CD4-positive, alpha-beta T cell treated with Interleukin-2 at 100 ng/mL for 4 hours (primary cell): Measurements from ENCODE around the gene KLHL28.

ENCODE experiments used
- DNase-seq: peaks from one replicate; pipeline ENCODE4 v3.0.0-alpha.2; 2020; ENCODE audit warnings: low spot score

KLHL28 gene

DNA sequence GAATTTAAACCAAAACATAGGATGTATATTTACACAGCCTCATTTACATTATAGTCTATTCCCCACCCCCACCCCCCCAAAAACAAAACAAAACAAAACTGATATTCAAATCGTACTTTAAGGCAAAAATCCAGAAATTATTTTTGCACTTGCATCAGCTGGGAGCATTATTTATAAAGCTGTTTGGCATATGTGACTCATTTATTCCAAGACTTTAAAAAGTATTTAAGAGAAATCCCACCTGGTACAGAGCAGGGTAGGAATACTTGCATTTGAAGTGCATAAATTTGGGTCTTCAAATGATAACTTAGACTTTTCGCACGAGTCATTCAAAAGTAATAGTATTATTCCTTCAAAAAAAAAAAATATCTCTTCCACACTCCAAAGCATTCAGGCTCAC lies 1.1 kb downstream of the KLHL28 start:
- no peak for DNase-seq

DNA sequence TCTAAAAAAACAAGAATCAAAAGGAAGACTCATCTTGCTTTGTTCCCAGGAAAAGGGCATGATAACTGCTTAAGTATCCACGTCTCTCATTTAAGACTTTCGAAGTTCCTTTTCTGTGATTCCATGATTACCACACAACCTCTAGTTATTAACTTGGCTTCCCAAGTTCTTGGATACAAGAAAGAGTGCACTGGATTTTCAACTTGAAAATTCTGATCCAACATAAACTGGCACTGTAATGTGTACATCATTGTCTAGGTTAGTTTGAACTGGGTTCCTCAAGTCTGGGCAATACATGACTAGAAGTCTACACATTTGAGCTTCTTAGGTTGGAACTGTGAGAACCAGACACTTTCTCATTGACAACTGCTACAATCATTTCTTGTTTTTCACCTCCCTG lies 1.6 kb downstream of the KLHL28 start:
- DNase-seq: no peak

DNA sequence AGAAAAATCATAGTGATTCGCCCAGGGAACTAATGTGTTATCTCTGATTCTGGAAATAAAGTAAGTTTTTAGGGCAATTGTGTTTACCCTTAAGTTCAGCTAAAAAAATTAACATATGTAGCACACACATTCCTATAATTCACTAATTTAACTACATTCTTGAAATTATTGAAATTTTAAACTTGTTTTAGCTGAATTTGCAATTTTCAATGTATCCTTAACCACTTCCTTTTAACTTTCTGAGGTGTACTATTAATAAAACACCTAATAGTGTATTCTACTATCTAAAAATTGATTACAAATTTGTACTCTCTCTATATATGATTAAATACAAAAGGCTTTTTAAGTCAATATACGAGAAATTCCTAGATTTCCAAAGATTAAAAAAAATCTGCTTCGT lies 2.2 kb downstream of the KLHL28 start:
- no peak for DNase-seq

DNA sequence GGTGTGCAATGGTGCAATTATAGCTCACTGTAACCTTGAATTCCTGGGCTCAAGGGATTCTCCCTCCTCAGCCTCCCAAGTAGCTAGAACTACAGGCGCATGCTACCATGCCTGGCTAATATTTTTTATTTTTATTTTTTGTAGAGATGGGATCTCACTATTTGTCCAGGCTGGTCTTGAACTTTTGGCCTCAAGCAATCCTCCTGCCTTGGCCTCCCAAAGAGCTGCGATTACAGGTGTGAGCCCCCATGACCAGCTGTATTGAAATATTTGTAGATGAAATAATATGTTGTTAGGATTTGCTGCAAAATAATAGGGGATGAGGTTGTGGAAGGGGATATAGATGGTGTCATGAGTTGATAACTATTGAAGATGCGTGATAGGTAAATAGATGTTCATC lies 4.9 kb downstream of the KLHL28 start:
- DNase-seq: no peak

DNA sequence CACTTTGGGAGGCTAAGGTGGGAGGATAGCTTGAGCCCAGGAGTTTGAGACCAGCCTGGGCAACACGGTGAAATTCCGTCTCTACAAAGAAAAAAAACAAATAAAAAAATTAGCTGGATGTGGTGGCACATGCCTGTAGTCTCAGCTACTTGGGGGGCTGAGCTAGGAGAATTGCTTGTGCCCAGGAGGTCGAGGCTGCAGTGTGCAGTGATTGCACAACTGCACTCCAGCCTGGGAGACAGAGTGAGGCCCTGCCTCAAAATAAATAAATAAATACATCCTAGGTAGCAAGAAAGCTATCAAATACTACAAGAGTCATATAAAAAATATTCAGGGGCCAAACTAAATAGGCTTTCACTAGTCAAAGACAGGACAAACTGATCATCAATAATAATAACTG lies 6.2 kb downstream of the KLHL28 start:
- DNase-seq: no peak

DNA sequence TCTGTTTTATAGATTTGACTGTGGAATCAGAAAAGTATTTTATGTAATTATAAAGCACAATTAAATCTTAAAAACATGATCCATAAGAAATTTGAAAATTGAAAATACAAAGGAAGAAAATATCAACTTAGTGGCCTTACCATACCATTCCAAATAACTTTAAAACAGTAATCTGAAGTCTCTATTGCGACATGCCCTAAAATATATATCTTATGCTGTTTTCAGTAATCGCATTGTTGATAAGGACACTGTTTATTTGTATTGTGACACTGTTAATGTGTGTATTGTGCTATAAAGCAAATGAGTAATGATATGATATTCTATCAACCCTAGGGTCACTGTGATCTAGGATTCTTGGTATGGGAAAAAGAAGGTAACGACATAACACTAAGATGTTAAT lies 7.0 kb downstream of the KLHL28 start:
- DNase-seq: no peak

DNA sequence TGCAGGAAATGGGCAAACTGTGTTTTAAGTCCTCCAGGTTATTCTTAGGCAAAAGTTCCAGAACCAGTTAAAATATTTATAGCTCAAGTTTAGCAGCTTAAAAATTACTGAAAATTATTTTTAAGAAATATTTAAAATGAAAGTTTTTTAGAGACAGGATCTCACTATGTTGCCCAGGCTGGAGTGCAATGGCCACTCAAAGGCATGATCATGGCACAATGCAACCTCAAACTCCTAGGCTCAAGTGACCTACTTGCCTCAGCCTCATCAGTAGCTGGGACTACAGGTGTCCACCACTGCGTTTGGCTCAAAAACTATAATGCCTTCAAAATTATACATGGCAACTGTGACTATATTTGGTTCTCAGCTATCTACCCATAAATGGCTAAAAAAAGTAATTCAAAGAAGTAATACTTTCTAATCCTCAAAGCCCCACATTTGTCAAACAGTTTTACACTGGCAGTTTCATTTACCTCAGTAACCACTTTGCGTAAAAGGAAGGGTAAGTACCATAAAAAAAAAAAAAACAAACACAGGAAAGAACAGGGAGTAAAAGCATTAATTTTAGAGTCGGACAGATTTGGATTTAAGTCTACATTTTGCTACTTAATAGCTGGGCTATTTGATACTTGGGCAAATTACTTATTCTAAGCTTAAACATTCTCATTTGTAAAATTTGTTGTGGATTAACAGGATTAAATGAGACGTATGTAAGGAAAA lies 9.2 kb downstream of the KLHL28 start:
- no peak for DNase-seq

DNA sequence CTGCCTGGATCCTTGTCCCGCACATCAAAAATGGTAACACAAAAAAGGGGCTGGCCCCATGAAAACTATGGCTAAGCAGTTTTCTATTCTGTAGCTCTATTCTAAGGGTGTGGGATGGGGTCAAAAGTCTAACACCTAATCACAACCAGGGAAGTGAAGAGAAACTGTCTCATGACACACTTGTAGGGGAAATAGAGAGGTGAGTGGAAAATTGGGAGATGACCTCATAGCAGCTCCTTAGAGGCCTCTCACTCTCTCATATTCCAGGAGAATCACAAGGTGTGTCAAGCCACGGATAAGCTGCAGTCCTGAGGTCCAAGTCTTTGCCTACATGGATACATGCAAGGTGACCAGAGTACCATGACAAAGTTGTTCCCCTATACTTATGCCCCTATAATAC lies 10.7 kb downstream of the KLHL28 start:
- no peak for DNase-seq

DNA sequence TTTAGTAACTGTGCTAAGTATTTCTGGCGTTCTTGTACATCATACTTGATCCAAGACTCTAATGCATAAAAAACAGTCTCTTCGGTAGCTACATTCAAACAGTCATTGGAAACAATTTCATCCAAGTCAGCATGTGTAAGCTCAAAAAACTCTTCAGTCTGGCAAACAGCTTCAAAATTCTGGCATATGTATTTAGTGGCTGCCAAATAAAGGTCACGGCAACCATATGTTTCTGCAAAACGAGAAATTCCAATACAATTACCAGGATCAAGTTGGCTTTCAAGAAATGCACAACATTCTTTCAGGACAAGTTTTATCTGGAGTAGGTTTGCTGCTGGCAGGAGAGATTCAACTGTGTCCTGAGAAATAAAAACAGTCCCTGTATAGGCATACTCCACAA lies 16.5 kb downstream of the KLHL28 start:
- DNase-seq: no peak

DNA sequence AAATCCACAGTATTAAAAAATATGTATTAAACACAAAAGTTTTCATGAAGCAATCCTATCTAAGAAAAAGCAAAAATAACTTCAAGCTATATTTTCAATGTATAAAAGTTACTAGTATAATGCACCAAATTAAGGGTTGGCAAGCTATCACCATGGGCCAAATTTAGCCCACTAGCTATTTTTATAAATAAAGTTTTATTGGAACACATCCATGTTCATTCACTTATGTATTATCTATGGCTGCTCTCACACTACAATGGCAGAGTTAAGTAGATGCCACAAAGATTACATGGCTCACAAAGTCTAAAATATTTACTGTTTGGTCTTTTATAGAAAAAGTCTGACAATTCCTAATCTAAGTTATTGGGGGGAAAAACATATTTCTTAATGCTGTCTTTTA lies 17.6 kb downstream of the KLHL28 start:
- no peak for DNase-seq

DNA sequence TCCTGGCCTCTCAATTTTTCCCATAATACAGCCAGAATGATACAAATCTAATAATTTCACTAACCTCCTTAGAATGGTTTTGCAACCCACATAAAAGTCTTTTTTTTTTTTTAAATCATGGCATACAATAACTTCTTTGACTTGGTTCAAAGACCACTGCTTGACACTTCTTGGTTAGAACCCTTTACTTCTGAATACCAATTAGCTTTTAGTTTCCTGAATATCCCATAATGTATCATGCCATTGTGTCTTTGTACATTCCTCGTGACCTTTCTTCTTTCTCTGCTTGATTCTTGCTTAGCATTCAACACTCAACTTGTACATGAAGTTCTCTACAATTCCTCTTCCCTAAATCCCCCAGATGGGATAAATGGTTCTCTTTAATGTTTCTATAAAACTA lies 19.3 kb downstream of the KLHL28 start:
- DNase-seq: no peak

DNA sequence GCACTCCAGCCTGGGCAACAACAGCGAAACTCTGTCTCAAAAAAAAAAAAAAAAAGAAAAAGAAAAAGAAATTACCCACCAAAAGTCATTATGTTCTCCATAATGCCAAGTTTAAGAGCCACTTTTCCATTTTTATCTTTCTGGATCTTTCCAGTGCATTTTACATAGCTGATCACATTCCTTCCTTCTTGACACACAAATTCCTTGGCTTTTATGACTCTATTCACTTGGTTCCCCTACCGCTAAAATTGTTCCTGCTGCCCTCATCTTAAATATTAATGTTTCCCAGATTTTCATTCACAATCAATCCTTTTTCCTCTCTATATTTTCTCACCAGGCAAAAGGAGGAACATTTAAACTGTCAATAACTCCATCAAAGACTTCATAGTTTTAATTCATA lies 20.2 kb downstream of the KLHL28 start:
- no peak for DNase-seq

DNA sequence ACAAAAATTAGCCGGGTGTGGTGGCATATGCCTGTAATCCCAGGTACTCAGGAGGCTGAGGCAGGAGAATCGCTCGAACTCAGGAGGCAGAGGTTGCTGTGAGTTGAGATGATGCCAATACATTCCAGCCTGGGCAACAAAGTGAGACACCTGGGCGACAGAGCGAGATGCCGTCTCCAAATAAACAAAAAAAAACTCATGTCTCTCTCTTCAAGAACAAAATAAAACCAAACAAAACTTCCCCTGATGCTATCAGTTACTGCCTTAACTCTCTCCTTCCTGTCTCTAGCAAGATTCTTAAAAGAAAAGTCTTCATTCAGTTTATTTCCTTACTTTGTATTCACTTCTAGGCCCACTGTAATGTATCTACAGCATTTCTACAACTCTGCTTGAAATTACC lies 20.8 kb downstream of the KLHL28 start:
- no peak for DNase-seq

DNA sequence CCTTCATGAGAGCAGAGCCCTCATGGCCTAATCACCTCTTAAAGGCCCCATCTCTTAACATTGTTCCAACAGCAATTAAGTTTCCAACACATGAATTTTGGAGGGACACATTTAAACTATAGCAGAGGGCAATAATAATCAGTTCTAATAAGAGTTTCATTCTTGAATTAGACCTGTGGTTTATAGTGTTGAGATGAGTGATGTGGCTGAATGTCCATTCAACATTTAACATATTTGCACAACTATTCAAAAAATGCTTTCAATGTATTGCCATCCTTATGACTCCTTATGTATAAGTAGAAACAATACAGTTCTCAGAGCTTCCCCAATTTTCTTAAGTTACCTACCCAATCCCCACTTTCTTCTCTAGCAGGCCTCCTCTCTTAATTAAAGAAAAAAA lies 21.5 kb downstream of the KLHL28 start:
- DNase-seq: no peak

DNA sequence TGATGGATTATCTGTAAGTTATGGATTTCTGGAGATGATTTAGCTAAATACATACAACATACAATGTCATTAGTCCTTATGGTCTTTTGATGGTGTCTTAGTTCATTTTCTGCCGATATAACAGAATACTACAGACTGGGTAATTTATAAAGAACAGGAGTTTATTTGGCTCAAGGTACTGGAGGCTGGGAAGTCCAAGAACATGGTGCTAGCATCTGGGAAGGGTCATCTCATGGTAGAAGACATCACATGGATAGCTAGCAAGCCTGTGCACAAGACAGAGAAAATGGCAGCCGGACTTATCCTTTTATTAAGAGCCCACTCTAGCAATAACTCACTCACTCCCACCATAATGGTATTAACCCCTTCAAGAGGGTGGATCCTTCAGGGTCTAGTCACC lies 24.2 kb downstream of the KLHL28 start:
- no peak for DNase-seq

DNA sequence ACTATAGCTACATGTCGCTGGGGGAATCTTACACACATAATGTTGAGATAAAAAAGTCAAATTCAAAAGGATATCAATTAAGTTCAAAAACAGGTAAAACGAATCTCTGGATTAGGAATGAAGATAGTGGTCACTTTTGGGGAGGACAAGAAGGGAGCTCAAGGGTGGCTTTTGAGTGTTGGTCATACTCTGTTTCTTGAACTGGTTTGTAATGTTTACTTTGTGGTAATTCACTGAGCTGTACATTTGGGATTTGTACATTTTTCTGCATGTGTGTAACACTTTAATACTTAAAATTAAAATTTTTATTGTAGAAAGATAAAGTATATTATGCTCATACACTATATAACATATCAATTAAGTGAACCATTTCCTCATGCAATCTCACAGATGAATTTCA lies 26.6 kb downstream of the KLHL28 start:
- DNase-seq: no peak

DNA sequence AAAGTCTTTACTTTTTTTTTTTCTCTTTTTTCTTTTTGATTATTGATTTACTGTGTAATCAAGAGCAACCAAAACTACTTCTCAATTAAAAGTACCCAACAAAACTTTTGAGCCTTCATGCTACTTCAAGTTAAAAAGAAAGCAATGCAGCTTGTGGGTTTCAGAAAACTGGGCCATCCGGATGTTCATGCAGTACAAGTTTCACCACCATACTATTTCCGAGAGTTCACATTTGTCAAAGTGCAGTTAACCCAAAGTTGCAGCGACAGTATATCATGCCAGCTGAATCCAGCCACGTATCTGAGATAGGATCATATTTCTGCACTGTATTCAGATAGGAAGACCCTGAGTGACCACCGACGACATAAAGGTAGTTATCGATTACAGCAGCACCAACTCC lies 33.0 kb downstream of the KLHL28 start:
- DNase-seq: peak; percentile 11

DNA sequence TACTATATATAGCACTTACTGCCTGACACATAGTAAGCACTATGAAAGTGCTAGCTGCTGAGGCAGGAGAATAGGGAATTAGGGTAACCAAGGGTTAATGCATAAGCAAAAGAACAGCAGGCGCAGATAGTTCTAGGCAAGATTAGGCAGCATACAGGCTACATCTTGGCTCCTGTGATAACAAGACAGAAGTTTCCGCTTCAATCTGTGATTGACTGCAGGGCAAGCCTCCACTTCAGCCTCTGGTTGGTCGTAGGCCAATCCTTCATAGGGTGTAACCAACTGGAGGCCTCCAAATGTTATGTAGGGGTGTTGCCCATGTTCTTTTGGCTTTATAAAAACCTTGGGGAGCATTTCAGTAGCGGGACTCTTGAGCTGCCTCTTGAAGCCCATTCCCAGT lies 46.9 kb downstream of the KLHL28 start:
- no peak for DNase-seq

DNA sequence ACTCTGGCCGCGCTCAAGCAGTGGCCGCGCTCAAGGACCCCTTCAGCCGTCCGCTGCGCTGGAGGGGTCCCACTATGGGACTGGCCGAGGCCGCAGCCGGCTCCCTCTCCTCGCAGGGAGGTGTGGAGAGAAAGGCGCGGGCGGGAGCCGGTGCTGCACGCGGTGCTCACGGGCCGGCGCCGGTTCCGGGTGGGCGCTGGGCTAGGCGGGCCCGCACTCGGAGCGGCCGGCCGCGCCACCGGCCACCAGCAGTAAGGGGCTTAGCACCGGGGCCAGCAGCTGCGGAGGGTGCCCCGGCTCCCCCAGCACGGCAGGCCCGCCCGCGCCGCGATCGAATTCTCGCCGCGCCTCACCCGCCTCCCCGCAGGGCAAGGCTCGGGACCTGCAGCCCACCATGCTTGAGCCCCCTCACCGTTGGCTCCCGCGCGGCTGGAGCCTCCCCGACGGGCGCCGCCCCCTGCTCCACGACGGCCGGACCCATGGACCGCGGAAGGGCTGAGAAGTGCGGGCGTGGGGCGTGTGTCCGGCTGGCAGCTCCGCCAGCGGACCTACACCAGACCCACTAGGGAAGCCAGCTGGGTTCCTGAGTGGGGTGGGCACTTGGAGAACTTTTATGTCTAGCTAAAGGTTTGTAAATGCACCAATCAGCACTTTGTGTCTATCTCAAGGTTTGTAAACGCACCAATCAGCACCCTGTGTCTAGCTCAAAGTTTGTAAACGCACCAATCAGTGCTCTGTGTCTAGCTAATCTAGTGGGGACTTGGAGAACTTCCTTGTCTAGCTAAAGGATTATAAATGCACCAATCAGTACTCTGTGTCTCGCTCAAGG lies 49.5 kb downstream of the KLHL28 start:
- no peak for DNase-seq

DNA sequence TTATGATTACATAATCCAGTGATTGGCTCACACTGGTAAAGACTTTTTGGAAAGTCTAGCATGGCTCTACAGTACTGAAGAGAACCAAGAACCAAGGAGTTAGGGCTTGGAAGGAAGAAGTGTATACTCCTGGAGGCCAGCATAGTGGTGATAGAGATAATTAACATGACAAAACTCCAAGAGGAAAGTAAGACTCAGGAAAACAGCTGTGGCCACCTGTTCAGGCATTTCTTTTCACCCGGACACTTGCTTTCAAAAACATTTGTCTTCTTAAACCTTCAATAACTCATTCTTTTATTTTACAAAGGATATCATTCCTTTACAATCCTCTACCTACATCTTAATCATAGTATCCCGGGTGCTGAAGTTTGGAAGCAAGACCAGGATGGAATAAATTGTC lies 50.9 kb downstream of the KLHL28 start:
- no peak for DNase-seq

DNA sequence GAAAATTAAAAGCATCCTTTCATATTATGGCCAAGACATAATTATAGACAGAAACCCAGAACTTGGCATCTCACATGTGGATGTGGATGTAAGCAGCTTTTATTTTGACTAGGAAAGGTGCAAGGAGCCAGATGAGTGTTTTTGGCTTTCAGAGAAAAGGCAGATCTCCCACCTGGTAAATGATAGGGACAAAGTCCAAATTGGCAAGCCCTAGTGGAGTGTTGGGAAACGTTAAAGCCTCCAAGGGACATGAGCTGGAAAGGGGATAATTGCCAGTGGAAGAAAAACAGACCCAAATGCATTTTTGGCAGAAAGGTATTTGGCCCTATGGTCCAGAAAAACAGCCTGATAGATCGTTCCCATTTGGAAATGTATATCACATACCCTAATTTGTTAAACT lies 60.1 kb downstream of the KLHL28 start:
- DNase-seq: no peak

DNA sequence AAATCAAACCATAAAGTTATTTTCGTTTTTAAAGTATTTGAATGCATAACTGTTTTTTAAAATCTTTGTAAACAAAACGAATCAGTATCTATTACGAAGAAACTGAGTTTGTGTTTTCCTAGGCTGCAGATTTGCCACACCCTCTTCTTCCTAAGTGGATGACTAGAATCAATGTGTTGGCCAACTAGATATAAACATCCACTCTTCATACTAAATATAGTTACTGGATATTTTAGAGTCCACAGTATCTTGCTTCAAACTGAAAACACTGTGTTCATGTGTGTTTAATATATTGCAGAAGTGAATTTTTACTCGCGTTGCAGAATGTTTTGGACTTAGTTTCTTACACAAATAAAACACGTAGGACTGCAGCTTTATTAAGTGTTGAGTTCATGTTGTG lies 63.2 kb downstream of the KLHL28 start:
- DNase-seq: no peak

DNA sequence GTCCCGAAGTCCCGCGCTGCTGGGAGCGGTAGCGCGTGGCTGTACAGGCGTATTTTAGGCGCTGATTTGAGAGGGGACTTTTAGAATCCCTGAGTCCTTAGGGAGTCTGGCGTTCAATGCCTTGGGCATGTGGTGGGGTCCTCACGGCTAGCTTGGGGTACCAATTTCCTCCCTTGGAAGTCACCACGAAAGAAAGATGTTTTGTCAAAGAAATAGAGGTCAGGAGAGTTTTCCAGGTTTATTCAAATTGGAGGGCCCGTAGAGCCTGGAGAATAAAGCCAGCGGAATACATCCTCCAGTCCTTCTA lies 63.9 kb downstream of the KLHL28 start:
- no peak for DNase-seq
